DMS153 treated with DMSO at 0.1 percent for 48 hours (cell line): ENCODE results near the gene DPCD.

Experiments
- DNase-seq: peaks from one replicate; lab custom pipeline; 2025; ENCODE audit not compliant: unreplicated experiment; lab: John Stamatoyannopoulos, UW

The DPCD gene

GRCh38 chr10:101587725-101588653 lies at the start of gene DPCD, which contains the start of gene POLL:
TSS of gene DPCD (plus strand) at chr10:101588321. CDS start at chr10:101588337, 16 bp downstream.
TSS of gene POLL (minus strand) at chr10:101588257. CDS start at chr10:101587360, 897 bp downstream.
- DNase-seq: peak; percentile 85

- DNase-seq: no peak
Measured at GRCh38 chr10:101538446-101538845, 49.7 kb upstream of the DPCD start.

- peak; percentile 10 for DNase-seq
Measured at GRCh38 chr10:101545898-101546297, 42.2 kb upstream of the DPCD start.

GRCh38 chr10:101550965-101551364 lies 37.2 kb upstream of the DPCD start:
- DNase-seq: no peak

GRCh38 chr10:101552442-101552841 lies 35.7 kb upstream of the DPCD start:
- no peak for DNase-seq

GRCh38 chr10:101557541-101557940 lies 30.6 kb upstream of the DPCD start:
- DNase-seq: no peak

GRCh38 chr10:101558204-101558603 lies 29.9 kb upstream of the DPCD start:
- DNase-seq: no peak

GRCh38 chr10:101558671-101559595 lies 29.2 kb upstream of the DPCD start:
- DNase-seq: no peak

GRCh38 chr10:101559596-101560297 lies 28.4 kb upstream of the DPCD start:
- DNase-seq: no peak

GRCh38 chr10:101560298-101561067 lies 27.6 kb upstream of the DPCD start:
- no peak for DNase-seq

- no peak for DNase-seq
Measured at GRCh38 chr10:101561068-101561915, 26.8 kb upstream of the DPCD start.

GRCh38 chr10:101562231-101562630 lies 25.9 kb upstream of the DPCD start:
- DNase-seq: no peak

- DNase-seq: no peak
Measured at GRCh38 chr10:101563007-101563406, 25.1 kb upstream of the DPCD start.

GRCh38 chr10:101563497-101564040 lies 24.6 kb upstream of the DPCD start:
- DNase-seq: no peak

GRCh38 chr10:101564490-101564991 lies 23.6 kb upstream of the DPCD start:
- no peak for DNase-seq

GRCh38 chr10:101565370-101565900 lies 22.7 kb upstream of the DPCD start:
- DNase-seq: no peak

GRCh38 chr10:101565936-101566332 lies 22.2 kb upstream of the DPCD start:
- peak; percentile 15 for DNase-seq

- no peak for DNase-seq
Measured at GRCh38 chr10:101566333-101567164, 21.6 kb upstream of the DPCD start.
